HG02610 (cell line): ENCODE data around the gene C1GALT1.
"Not testable (repeated sequence)": the region's sequence is repeated elsewhere in the genome, so short reads cannot be mapped to it uniquely, and the experiment has no call there.

Source experiments
- ATAC-seq: cut with Tn5 transposase; IDR thresholded peaks from one replicate; pipeline ENCODE4 v1.9.1; 2021; ENCODE audit warnings: mild to moderate bottlenecking, moderate library complexity; ENCODE audit not compliant: unreplicated experiment

Gene C1GALT1

GRCh38 chr7:7182156-7183060 is at the start of gene C1GALT1:
Gene C1GALT1 (plus strand): TSS chr7:7182544. CDS start chr7:7234320, 51,776 bp downstream.
- ATAC-seq, result peak; percentile 90

GRCh38 chr7:7134046-7134445 is 48.3 kb upstream of the C1GALT1 start:
- ATAC-seq, result no peak

- no peak for ATAC-seq
Observed at GRCh38 chr7:7135074-7135473, 47.3 kb upstream of the C1GALT1 start.

GRCh38 chr7:7135924-7136323 is 46.4 kb upstream of the C1GALT1 start:
- ATAC-seq, result not testable (repeated sequence)

GRCh38 chr7:7136466-7137381 is 45.6 kb upstream of the C1GALT1 start:
- no peak for ATAC-seq

DNA sequence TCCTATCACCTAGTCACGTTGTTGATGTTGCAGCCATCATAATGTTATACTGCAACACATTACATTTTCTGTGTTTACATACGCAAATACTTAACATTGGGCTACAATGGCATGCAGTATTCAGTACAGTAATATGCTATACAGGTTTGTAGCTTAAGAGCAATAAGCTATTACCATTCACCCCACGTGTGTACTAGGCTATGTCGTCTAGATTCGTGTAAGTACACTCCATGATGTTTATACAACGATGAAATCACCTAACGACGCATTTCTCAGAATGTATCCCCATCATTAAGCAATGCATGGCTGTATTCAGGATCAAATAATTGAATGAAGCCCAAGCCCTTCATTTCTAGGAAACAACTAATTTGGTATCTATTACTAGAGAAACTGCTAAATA is 43.4 kb upstream of the C1GALT1 start:
- ATAC-seq, result no peak

DNA sequence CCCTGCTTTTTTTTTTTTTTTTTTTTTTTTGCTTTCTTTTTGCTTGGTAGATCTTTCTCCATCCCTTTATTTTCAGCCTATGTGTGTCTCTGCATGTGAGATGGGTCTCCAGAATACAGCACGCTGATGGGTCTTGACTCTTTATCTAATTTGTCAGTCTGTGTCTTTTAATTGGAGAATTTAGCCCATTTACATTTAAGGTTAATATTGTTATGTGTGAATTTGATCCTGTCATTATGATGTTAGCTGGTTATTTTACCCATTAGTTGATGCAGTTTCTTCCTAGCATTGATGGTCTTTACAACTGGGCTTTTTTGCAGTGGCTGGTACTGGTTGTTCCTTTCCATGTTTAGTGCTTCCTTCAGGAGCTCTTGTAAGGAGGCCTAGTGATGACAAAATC is 38.9 kb upstream of the C1GALT1 start:
- ATAC-seq, result not testable (repeated sequence)

GRCh38 chr7:7145151-7145550 is 37.2 kb upstream of the C1GALT1 start:
- not testable (repeated sequence) for ATAC-seq

GRCh38 chr7:7146837-7147236 is 35.5 kb upstream of the C1GALT1 start:
- no peak for ATAC-seq

DNA sequence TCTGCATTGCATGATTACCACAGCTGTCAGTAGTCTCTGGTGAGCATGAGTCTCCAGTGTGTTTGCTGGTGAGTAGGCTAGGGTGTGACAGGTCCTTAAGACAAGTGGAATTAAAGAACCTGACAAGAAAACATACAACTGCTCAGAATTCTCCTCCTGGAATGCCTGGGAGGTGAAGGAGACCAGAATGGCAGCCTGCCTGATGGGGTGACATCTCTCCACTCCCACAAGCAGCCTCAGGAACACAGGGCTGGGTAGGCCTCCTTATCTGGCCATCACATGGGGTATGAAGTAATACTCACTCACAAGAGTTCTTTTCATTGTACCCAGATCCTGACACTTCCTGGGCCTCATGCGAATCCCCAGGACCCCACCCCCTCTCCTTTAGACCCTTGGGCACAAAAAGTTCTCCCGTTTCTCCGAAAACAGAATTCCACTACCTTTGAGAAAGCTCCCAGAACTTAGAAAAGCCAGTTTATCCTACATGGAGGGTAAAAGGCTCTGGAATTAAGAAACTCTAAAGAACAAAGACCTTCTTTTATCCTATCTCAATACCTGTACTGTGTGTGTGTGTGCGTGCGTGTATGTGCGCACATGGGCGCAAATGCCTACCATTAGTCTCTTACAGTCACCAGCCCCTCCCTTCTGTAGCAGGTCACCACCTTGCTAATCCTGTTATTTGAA is 33.4 kb upstream of the C1GALT1 start:
- no peak for ATAC-seq

DNA sequence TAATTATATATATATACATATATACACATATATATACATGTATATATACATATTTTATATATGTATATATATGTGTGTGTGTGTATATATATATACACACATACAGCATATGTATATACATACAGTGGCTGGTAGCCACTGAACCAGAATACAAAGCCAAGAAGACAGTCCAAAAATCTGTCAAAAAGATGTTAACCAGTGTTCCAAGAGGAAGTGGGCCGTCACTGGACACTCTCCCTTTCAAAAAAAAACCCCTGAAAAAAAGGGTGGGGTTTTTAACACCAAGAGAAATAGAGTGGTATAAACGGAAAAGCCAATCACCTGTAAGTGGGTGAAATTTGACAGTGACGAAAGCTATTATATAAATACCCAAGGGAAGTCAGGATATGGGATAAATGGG is 31.1 kb upstream of the C1GALT1 start:
- no peak for ATAC-seq

DNA sequence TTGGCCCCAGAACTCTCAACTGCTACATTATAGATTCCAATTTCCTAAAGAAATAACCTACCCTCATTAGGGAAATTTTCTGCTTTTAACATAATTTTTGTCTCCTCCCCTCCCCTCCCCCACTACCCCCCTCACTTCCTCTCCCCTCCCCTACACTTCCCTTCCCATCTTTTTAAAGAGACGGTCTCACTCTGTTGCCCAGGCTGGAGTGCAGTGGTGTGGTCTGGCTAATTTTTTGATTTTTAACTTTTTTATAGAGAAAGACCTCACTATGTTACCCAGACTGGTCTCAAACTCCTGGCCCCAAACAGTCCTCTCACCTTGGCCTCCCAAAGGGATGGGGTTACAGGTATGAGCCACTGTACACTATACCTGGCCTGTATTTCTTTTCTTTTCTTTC is 30.5 kb upstream of the C1GALT1 start:
- ATAC-seq, result no peak

- no peak for ATAC-seq
Observed at GRCh38 chr7:7152315-7152714, 30.0 kb upstream of the C1GALT1 start.

- not testable (repeated sequence) for ATAC-seq
Observed at GRCh38 chr7:7154355-7154754, 28.0 kb upstream of the C1GALT1 start.

- no peak for ATAC-seq
Observed at GRCh38 chr7:7156663-7157062, 25.7 kb upstream of the C1GALT1 start.

DNA sequence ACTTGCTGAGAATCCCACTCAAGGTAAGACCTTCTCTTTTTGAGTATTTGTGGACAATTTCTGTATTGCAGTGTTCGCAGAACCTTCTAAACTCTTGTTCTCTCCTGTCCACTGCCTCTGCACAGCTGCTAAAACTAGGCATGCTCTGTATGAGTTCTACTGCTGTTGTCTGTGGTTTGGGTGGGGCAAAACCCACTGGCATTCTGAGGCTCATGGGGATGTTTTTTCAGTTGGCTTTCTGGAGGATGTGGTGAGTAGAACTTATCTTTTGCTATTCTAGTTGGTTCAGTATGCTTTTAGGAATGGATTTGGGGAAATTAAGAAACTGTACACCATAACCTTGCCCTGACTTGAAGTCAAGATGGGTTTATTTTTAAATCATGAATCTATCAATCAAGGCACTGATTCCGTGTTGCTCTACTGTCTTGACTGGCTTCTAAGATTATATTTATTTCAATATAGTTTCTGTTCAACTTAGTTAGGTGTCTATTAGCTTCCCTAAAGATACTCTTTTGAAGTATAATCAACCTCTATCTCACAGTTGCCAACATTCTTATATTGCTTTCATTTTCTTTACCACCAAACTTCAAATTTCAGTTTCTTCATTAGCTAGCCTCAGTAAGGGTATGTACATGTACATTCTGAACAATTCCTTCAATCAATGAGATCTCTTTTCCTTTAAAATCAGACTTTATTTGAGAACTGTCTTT is 25.0 kb upstream of the C1GALT1 start:
- ATAC-seq, result peak; percentile 84

DNA sequence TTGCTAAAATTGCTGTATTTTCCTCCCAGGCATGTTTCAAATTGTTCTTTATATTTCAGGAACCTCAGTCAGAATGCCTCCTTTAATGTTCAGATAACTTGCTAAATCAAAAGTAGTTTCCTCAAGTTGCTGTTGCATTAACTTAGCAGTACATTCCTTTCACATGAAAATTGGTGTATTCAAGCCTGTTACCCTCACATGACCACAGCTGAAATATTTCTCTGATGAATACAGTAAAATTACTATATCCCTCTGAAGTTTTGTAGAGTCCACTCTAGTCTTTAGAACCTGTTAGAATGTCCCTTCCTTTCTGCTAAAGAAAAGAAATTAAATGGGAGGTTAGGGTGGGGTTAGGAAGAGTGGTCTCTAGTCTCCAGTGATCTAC is 24.5 kb upstream of the C1GALT1 start:
- no peak for ATAC-seq

DNA sequence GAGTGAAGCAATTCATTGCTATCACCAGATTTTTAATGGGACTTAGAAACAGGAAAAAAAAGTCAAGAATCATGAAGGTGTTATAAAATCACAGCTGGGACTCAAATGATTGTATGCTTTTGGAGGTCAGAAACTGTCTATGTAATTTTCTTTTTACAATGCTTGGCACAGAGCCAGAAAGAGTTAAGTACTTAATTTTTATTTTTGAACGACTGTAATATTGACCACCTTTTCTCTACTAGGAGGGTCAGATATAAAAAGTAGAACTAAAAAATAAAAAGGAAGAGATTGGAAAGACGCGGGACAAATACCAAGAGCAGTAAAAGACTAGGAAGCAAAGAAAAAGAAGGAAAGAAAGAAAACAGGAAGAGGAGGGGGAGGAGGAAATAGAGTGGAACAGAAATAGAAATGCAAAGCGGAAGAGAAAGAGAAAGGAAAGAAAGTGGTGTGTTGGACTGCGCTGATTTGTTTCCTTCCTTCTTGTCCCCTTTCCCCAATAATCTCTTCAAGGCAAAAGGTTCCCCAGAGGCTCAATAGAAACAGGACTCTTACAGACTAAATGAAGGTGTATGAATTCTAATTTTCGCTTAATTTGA is 23.2 kb upstream of the C1GALT1 start:
- no peak for ATAC-seq

DNA sequence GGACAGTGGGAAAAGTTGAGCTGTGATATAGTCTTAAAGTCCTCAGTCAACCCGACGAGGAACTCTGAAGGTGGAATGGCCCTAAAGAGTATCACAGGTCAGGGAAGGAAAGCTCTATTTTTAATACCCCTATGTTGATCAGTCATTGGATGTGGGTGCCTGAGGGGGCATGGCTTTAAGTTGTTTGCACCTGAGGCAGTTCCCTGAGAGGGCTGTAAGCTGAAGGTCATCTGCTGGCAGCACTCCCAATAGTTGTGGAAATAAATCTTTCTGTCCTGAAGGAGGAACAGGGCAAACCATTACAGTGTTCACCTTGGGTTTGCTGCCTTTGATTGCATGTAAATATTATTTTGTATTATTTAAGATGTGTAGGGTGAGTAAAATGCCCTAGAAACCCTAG is 17.8 kb upstream of the C1GALT1 start:
- ATAC-seq, result no peak

- ATAC-seq, result no peak
Observed at GRCh38 chr7:7165372-7165771, 17.0 kb upstream of the C1GALT1 start.
